Uterus (tissue), 4 donors: Measurements from ENCODE around the gene NDUFA12. TPM values are rescaled to one million over a fixed set of nuclear protein-coding genes. Genes with fewer than 3 reads are reported as not detected.

ENCODE experiments used
- DNase-seq, 2 donors: peaks; one replicate each; pipeline ENCODE4 v3.0.0-alpha.2; 2019 to 2020
- H3K27ac ChIP-seq, 2 donors: fragments of 200-600 bp; sonication (generic); 1 replicate in 1 of 2; 2 replicates in 1 of 2; pipeline ENCODE4 v1.5.1; 2016 to 2018
- H3K27me3 ChIP-seq, 2 donors: fragments of 200-600 bp; sonication (generic); one replicate each; pipeline ENCODE4 v1.5.1; 2018 to 2019; ENCODE audit warnings: control low read depth in 1 of 2
- H3K36me3 ChIP-seq, 2 donors: fragments of 200-600 bp; sonication (generic); one replicate each; pipeline ENCODE4 v1.5.1; 2019; ENCODE audit warnings: control low read depth in 1 of 2
- H3K4me1 ChIP-seq, 2 donors: fragments of 200-600 bp; sonication (generic); one replicate each; pipeline ENCODE4 v1.5.1; 2018 to 2019; ENCODE audit warnings: control low read depth in 1 of 2
- H3K4me3 ChIP-seq, 2 donors: fragments of 200-600 bp; sonication (generic); 1 replicate in 1 of 2; 2 replicates in 1 of 2; pipeline ENCODE4 v1.5.1; 2018 to 2019; ENCODE audit warnings: mild to moderate bottlenecking in 1 of 2
- H3K9me3 ChIP-seq, 2 donors: fragments of 200-600 bp; sonication (generic); one replicate each; pipeline ENCODE4 v1.5.1; 2019; ENCODE audit warnings: control low read depth in 1 of 2
- CTCF ChIP-seq, 4 experiments: fragments of 200-600 bp in 2 of 4; fragments of 450-650 bp in 2 of 4; sonication (generic) in 2 of 4; IDR thresholded peaks; one replicate each; pipeline ENCODE4 v1.5.1; 2016 to 2019; ENCODE audit warnings: antibody characterized with exemption in 4 of 4, mild to moderate bottlenecking in 2 of 4, moderate library complexity in 1 of 4
- POLR2A ChIP-seq, 2 donors: fragments of 450-650 bp; IDR thresholded peaks; one replicate each; pipeline ENCODE4 v1.6.1; 2016; ENCODE audit warnings: antibody characterized with exemption in 2 of 2, mild to moderate bottlenecking in 1 of 2, moderate library complexity in 1 of 2
- intact Hi-C: fragments of 100-400 bp; cut with DNase I; formaldehyde crosslinking; loops from one replicate; pipeline ENCODE4 v1.15.1; 2023; ENCODE audit warnings: low total_unique reads
- total RNA-seq, 4 donors: library from RNA; depleted of rRNA in 3 of 4; stranded (reverse); fragments of >200 nt in 3 of 4; gene quantifications; one replicate each; pipeline versions ENCODE4 v1.1.0 to v1.2.4, GENCODE V29; 2014 to 2023
- donor health status: DM: yes; HTN: yes; CAD: no.

Gene NDUFA12
- total RNA-seq, 4 donors from 2014 or later: 21.5 to 133 (median 66.0) TPM

- no peak overlapping the region for H3K4me3 ChIP-seq
- TF ChIP-seq CTCF (IDR thresholded peaks at IDR 0.05) (no peak), POLR2A (IDR thresholded peaks at IDR 0.05) (no peak)
- no peaks in the 10 kb centered on the region for H3K9me3 ChIP-seq
- H3K27me3 ChIP-seq: no peaks in the 10 kb centered on the region
- H3K27ac ChIP-seq: no peak overlapping the region
- intact Hi-C loops: no loop called here
- H3K36me3 ChIP-seq: no peaks in the 10 kb centered on the region
- H3K4me1 ChIP-seq: no peaks in the 10 kb centered on the region
- DNase-seq: no peak
These were observed 12.6 kb upstream of the NDUFA12 start for GRCh38 chr12:95016120-95016519.

GRCh38 chr12:95014554-95014953 lies 11.1 kb upstream of the NDUFA12 start:
- no peaks in the 10 kb centered on the region for H3K9me3 ChIP-seq
- no peak for DNase-seq
- H3K4me3 ChIP-seq: no peak overlapping the region
- H3K36me3 ChIP-seq: no peaks in the 10 kb centered on the region
- H3K4me1 ChIP-seq: no peaks in the 10 kb centered on the region
- H3K27me3 ChIP-seq: no peaks in the 10 kb centered on the region
- intact Hi-C loops: no loop called here
- H3K27ac ChIP-seq: no peak overlapping the region
- TF ChIP-seq POLR2A (IDR thresholded peaks at IDR 0.05) (no peak), CTCF (IDR thresholded peaks at IDR 0.05) (no peak)

- no peak overlapping the region for H3K27ac ChIP-seq
- TF ChIP-seq CTCF (IDR thresholded peaks at IDR 0.05): no peak
- no peak for TF ChIP-seq POLR2A (IDR thresholded peaks at IDR 0.05)
- no peaks in the 10 kb centered on the region for H3K4me1 ChIP-seq
- no peak for DNase-seq
- H3K9me3 ChIP-seq: no peaks in the 10 kb centered on the region
- H3K4me3 ChIP-seq: no peak overlapping the region
- intact Hi-C loops: no loop called here
- no peaks in the 10 kb centered on the region for H3K27me3 ChIP-seq
- no peaks in the 10 kb centered on the region for H3K36me3 ChIP-seq
These were observed 2.7 kb upstream of the NDUFA12 start for GRCh38 chr12:95006206-95006605.

GRCh38 chr12:95004610-95005009 lies 1.1 kb upstream of the NDUFA12 start:
- H3K27me3 ChIP-seq: no peaks in the 10 kb centered on the region
- H3K9me3 ChIP-seq: no peaks in the 10 kb centered on the region
- DNase-seq: no peak
- H3K27ac ChIP-seq: peak overlapping the region in 1 of 2 donors; percentile 78
- no peaks in the 10 kb centered on the region for H3K36me3 ChIP-seq
- intact Hi-C loops: no loop called here
- TF ChIP-seq CTCF (IDR thresholded peaks at IDR 0.05) (no peak), POLR2A (IDR thresholded peaks at IDR 0.05) (no peak)
- no peak overlapping the region for H3K4me3 ChIP-seq
- no peaks in the 10 kb centered on the region for H3K4me1 ChIP-seq

- Histone ChIP-seq H3K27ac (peak overlapping the region; percentile 78 to 85), H3K9me3 (no peaks in the 10 kb centered on the region), H3K36me3 (no peaks in the 10 kb centered on the region), H3K4me1 (no peaks in the 10 kb centered on the region), H3K27me3 (no peaks in the 10 kb centered on the region), H3K4me3 (peak overlapping the region; percentile 65 to 81)
- intact Hi-C loops: no loop called here
- DNase-seq: no peak
- TF ChIP-seq CTCF (IDR thresholded peaks at IDR 0.05): no peak
- no peak for TF ChIP-seq POLR2A (IDR thresholded peaks at IDR 0.05)
These were observed 400 bp upstream of the NDUFA12 start for GRCh38 chr12:95003921-95004272.
